T-helper 2 cell treated with Interferon-gamma antibody and Interleukin-4, amounts not matched to agents 5 μg/mL and 100 μg/mL, for 36 hours (primary cell): ENCODE data around the gene NRSN2.
"Not testable (repeated sequence)": the region's sequence is repeated elsewhere in the genome, so short reads cannot be mapped to it uniquely, and the experiment has no call there.

Source experiments
- DNase-seq: peaks from one replicate; pipeline ENCODE4 v3.0.0; 2021; ENCODE audit warnings: low spot score
- H3K27ac Mint-ChIP-seq: one replicate; pipeline ENCODE4 v1.8.0; 2021; ENCODE audit warnings: mild to moderate bottlenecking, mixed read lengths
- H3K27me3 Mint-ChIP-seq: one replicate; pipeline ENCODE4 v1.8.0; 2021; ENCODE audit warnings: low read depth, mixed read lengths
- H3K36me3 Mint-ChIP-seq: one replicate; pipeline ENCODE4 v1.8.0; 2021; ENCODE audit warnings: low read depth, mixed read lengths
- H3K4me1 Mint-ChIP-seq: one replicate; pipeline ENCODE4 v1.8.0; 2021; ENCODE audit warnings: low read depth, mixed read lengths
- H3K4me3 Mint-ChIP-seq: one replicate; pipeline ENCODE4 v1.8.0; 2022; ENCODE audit warnings: mild to moderate bottlenecking, moderate library complexity, mixed read lengths
- H3K9me3 Mint-ChIP-seq: one replicate; pipeline ENCODE4 v1.8.0; 2021; ENCODE audit warnings: mixed read lengths

Gene NRSN2

GRCh38 chr20:382291-383115 lies 35.6 kb downstream of the NRSN2 start:
- Mint-ChIP-seq H3K9me3 (no peaks in the 10 kb centered on the region), H3K27ac (peak overlapping the region; percentile 82), H3K36me3 (peaks cover 20% of the 10 kb centered on the region), H3K27me3 (no peaks in the 10 kb centered on the region), H3K4me1 (peaks cover 29% of the 10 kb centered on the region), H3K4me3 (peak overlapping the region; percentile 83)
- peak; percentile 13 for DNase-seq

- no peak for DNase-seq
- peaks cover 29% of the 10 kb centered on the region for H3K4me1 Mint-ChIP-seq
- H3K27me3 Mint-ChIP-seq, result no peaks in the 10 kb centered on the region
- H3K36me3 Mint-ChIP-seq, result peaks cover 34% of the 10 kb centered on the region
- no peaks in the 10 kb centered on the region for H3K9me3 Mint-ChIP-seq
- H3K27ac Mint-ChIP-seq, result peak overlapping the region; percentile 10
- H3K4me3 Mint-ChIP-seq, result no peak overlapping the region
Observed at GRCh38 chr20:383889-384288, 37.0 kb downstream of the NRSN2 start.

GRCh38 chr20:384723-385122 lies 37.8 kb downstream of the NRSN2 start:
- H3K9me3 Mint-ChIP-seq, result no peaks in the 10 kb centered on the region
- DNase-seq, result no peak
- no peak overlapping the region for H3K4me3 Mint-ChIP-seq
- H3K36me3 Mint-ChIP-seq, result peaks cover 38% of the 10 kb centered on the region
- H3K4me1 Mint-ChIP-seq, result peaks cover 25% of the 10 kb centered on the region
- peak overlapping the region; percentile 3 for H3K27ac Mint-ChIP-seq
- H3K27me3 Mint-ChIP-seq, result no peaks in the 10 kb centered on the region

GRCh38 chr20:385448-385847 lies 38.5 kb downstream of the NRSN2 start:
- H3K4me3 Mint-ChIP-seq, result no peak overlapping the region
- H3K36me3 Mint-ChIP-seq, result peaks cover 43% of the 10 kb centered on the region
- no peak overlapping the region for H3K27ac Mint-ChIP-seq
- DNase-seq, result no peak
- H3K4me1 Mint-ChIP-seq, result peaks cover 23% of the 10 kb centered on the region
- H3K9me3 Mint-ChIP-seq, result no peaks in the 10 kb centered on the region
- no peaks in the 10 kb centered on the region for H3K27me3 Mint-ChIP-seq

- H3K9me3 Mint-ChIP-seq, H3K4me3 Mint-ChIP-seq: not testable (repeated sequence)
Observed at GRCh38 chr20:386634-387033, 39.7 kb downstream of the NRSN2 start.

GRCh38 chr20:387520-387919 lies 40.6 kb downstream of the NRSN2 start:
- no peaks in the 10 kb centered on the region for H3K27me3 Mint-ChIP-seq
- H3K36me3 Mint-ChIP-seq, result peaks cover 54% of the 10 kb centered on the region
- H3K9me3 Mint-ChIP-seq, result no peaks in the 10 kb centered on the region
- no peak for DNase-seq
- H3K27ac Mint-ChIP-seq, result no peak overlapping the region
- H3K4me3 Mint-ChIP-seq, result no peak overlapping the region
- peaks cover 19% of the 10 kb centered on the region for H3K4me1 Mint-ChIP-seq

More at GRCh38 chr20:386634-387033, 39.7 kb downstream of the NRSN2 start:
- H3K27ac Mint-ChIP-seq, H3K27me3 Mint-ChIP-seq, DNase-seq: not testable (repeated sequence)
- peaks cover 23% of the 10 kb centered on the region for H3K4me1 Mint-ChIP-seq
- peaks cover 50% of the 10 kb centered on the region for H3K36me3 Mint-ChIP-seq

- H3K27ac Mint-ChIP-seq, result no peak overlapping the region
- no peaks in the 10 kb centered on the region for H3K9me3 Mint-ChIP-seq
- DNase-seq, result no peak
- no peak overlapping the region for H3K4me3 Mint-ChIP-seq
- no peaks in the 10 kb centered on the region for H3K27me3 Mint-ChIP-seq
- peaks cover 60% of the 10 kb centered on the region for H3K36me3 Mint-ChIP-seq
- peaks cover 15% of the 10 kb centered on the region for H3K4me1 Mint-ChIP-seq
Observed at GRCh38 chr20:388034-388994, 41.4 kb downstream of the NRSN2 start.

- Mint-ChIP-seq H3K36me3 (peaks cover 61% of the 10 kb centered on the region), H3K27ac (no peak overlapping the region), H3K9me3 (no peaks in the 10 kb centered on the region), H3K4me3 (no peak overlapping the region), H3K27me3 (no peaks in the 10 kb centered on the region), H3K4me1 (peaks cover 7% of the 10 kb centered on the region)
- DNase-seq, result no peak
Observed at GRCh38 chr20:389220-389619, 42.3 kb downstream of the NRSN2 start.

GRCh38 chr20:391041-391711 lies 44.3 kb downstream of the NRSN2 start:
- DNase-seq, result no peak
- Mint-ChIP-seq H3K27ac (no peak overlapping the region), H3K9me3 (no peaks in the 10 kb centered on the region)

GRCh38 chr20:393296-393695 lies 46.4 kb downstream of the NRSN2 start:
- not testable (repeated sequence) for DNase-seq, H3K9me3 Mint-ChIP-seq, H3K27me3 Mint-ChIP-seq, H3K4me3 Mint-ChIP-seq, H3K4me1 Mint-ChIP-seq, H3K27ac Mint-ChIP-seq
- H3K36me3 Mint-ChIP-seq, result peaks cover 53% of the 10 kb centered on the region

More at GRCh38 chr20:391041-391711, 44.3 kb downstream of the NRSN2 start:
- no peaks in the 10 kb centered on the region for H3K4me1 Mint-ChIP-seq
- H3K27me3 Mint-ChIP-seq, result no peaks in the 10 kb centered on the region
- no peak overlapping the region for H3K4me3 Mint-ChIP-seq
- peaks cover 60% of the 10 kb centered on the region for H3K36me3 Mint-ChIP-seq

- Mint-ChIP-seq H3K36me3 (peaks cover 39% of the 10 kb centered on the region), H3K9me3 (no peaks in the 10 kb centered on the region), H3K27me3 (no peaks in the 10 kb centered on the region), H3K4me3 (no peak overlapping the region), H3K4me1 (peaks cover 10% of the 10 kb centered on the region), H3K27ac (no peak overlapping the region)
- no peak for DNase-seq
Observed at GRCh38 chr20:396252-396618, 49.3 kb downstream of the NRSN2 start.

GRCh38 chr20:396619-397431 lies 49.9 kb downstream of the NRSN2 start:
- H3K27me3 Mint-ChIP-seq, result no peaks in the 10 kb centered on the region
- no peak for DNase-seq
- H3K36me3 Mint-ChIP-seq, result peaks cover 35% of the 10 kb centered on the region
- H3K4me1 Mint-ChIP-seq, result peaks cover 13% of the 10 kb centered on the region
- no peaks in the 10 kb centered on the region for H3K9me3 Mint-ChIP-seq
- H3K4me3 Mint-ChIP-seq, result no peak overlapping the region
- H3K27ac Mint-ChIP-seq, result no peak overlapping the region
